ENCODE data around the gene PLPP1. TPM values are rescaled to one million over a fixed set of nuclear protein-coding genes. Genes with fewer than 3 reads are reported as not detected.

The PLPP1 gene
- polyA plus RNA-seq, 1 of the 3 experiments (the other 2 are of a cell fraction) = 32.8 TPM

DNA sequence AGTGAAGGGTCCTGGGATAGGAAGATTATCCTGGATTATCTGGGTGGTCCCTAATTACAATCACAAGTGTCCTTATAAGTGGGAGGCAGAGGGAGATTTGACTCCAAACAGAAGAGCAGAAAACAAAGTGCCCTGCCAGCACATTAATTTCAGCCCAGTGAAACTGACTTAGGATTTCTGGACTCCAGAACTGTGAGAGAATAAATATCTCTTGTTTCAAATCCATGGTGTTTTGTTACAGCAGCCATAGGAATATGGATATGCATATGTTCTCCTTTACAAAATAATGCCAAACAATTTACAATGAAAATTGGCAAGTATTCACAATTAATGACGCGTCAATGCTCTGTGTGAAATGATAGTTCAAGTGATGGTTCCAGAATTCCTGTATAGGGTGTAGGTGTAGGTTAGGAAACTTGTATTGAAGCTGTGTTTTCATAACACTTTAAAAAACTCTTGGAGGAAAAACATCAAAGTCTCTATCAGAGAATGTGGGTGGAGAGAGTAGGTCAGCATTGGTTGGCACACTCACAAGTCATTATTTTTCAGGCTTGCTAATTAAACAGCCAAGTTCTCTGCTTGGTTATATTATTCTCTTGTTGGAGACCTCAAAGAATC is 19.9 kb upstream of the PLPP1 start:
- Histone ChIP-seq H3K79me2 (ENCODE audit: insufficient read depth) (no peaks in the 10 kb centered on the region), H3K4me3 (ENCODE audit: low read depth in 2 of 2, low read length in 1 of 2) (no peak overlapping the region), H3K9me2 (no peaks in the 10 kb centered on the region), H3K9me3 (no peaks in the 10 kb centered on the region), H3K36me3 (replicated peaks in 1 of 2; ENCODE audit: control insufficient read depth in 1 of 2, insufficient read depth in 2 of 2, low read length in 1 of 2) (no peaks in the 10 kb centered on the region), H4K20me1 (ENCODE audit: insufficient read depth) (no peaks in the 10 kb centered on the region), H3K27ac (ENCODE audit: low read depth in 2 of 2, low read length in 1 of 2) (no peak overlapping the region), H3K9ac (no peak overlapping the region), H3K27me3 (ENCODE audit: insufficient read depth) (no peaks in the 10 kb centered on the region), H2AFZ (ENCODE audit: low read depth) (no peak overlapping the region), H3K4me1 (ENCODE audit: control insufficient read depth in 1 of 2, insufficient read depth in 2 of 2, low read depth in 1 of 2, low read length in 1 of 2) (no peaks in the 10 kb centered on the region), H3K4me2 (no peak overlapping the region), H3F3A (replicated peaks; ENCODE audit: insufficient read depth) (no peaks in the 10 kb centered on the region)
- WGBS (ENCODE audit: low lambda C conversion rate) = 87% methylated on average over 2 of the region's 2 CpGs
- POLR2A ChIA-PET = no interaction called here
- CTCF ChIA-PET = no interaction called here
- no peak for TF ChIP-seq RCOR1 (IDR thresholded peaks at IDR 0.05; ENCODE audit: low read length)
- TF ChIP-seq USF1 (IDR thresholded peaks at IDR 0.05; ENCODE audit: borderline replicate concordance, low read depth) = no peak
- TF ChIP-seq CHD2 (IDR thresholded peaks at IDR 0.05; ENCODE audit: low read length, partially characterized antibody) = no peak
- TF ChIP-seq, protein P1, sequence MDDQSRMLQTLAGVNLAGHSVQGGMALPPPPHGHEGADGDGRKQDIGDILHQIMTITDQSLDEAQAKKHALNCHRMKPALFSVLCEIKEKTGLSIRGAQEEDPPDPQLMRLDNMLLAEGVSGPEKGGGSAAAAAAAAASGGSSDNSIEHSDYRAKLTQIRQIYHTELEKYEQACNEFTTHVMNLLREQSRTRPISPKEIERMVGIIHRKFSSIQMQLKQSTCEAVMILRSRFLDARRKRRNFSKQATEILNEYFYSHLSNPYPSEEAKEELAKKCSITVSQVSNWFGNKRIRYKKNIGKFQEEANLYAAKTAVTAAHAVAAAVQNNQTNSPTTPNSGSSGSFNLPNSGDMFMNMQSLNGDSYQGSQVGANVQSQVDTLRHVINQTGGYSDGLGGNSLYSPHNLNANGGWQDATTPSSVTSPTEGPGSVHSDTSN (IDR thresholded peaks at IDR 0.05) = no peak
- no peak for TF ChIP-seq FOXJ3 (CRISPR knock-in tag; IDR thresholded peaks at IDR 0.05)
- TF ChIP-seq TAF1 (IDR thresholded peaks at IDR 0.05; ENCODE audit: borderline replicate concordance, low read depth, low read length) = no peak
- no peak for TF ChIP-seq JUND (IDR thresholded peaks at IDR 0.05)
- no peak for TF ChIP-seq TCF12 (IDR thresholded peaks at IDR 0.05)
- no peak for TF ChIP-seq EP300 (IDR thresholded peaks at IDR 0.05; ENCODE audit: borderline replicate concordance in 1 of 2, low read depth in 1 of 2, low read length in 1 of 2)
- DNase-seq = no peak

DNA sequence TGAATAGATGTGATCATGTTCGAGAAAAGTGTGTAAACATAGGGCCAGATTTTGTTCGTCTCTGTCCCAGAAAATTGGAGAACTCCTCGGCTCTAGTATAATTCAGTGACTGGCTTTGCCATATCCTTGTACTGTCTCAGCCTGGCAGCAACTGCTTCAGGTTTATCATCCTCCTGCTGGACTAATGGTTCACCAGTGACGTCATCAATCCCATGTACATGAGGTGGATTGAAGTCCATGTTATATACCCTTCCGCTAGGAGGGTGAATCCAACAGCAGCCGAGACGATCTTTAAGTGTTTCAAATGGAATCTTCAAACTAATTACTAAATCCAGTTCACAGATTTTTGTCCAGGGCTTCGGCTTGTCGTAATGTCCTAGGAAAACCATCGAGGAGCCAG is 17.1 kb upstream of the PLPP1 start:
- H3K4me3 ChIP-seq (ENCODE audit: low read depth in 2 of 2, low read length in 1 of 2) = no peak overlapping the region

GRCh38 chr5:55551358-55551757 is 16.6 kb upstream of the PLPP1 start:
- no peaks in the 10 kb centered on the region for H3K79me2 ChIP-seq (ENCODE audit: insufficient read depth)
- H3K4me1 ChIP-seq (ENCODE audit: control insufficient read depth in 1 of 2, insufficient read depth in 2 of 2, low read depth in 1 of 2, low read length in 1 of 2) = no peaks in the 10 kb centered on the region
- no peaks in the 10 kb centered on the region for H4K20me1 ChIP-seq (ENCODE audit: insufficient read depth)
- H3K9me3 ChIP-seq = no peaks in the 10 kb centered on the region
- H3K36me3 ChIP-seq (replicated peaks in 1 of 2; ENCODE audit: control insufficient read depth in 1 of 2, insufficient read depth in 2 of 2, low read length in 1 of 2) = no peaks in the 10 kb centered on the region
- H3K4me2 ChIP-seq = no peak overlapping the region
- H3F3A ChIP-seq (replicated peaks; ENCODE audit: insufficient read depth) = no peaks in the 10 kb centered on the region
- DNase-seq = no peak
- no peak overlapping the region for H3K27ac ChIP-seq (ENCODE audit: low read depth in 2 of 2, low read length in 1 of 2)
- ChIA-PET CTCF (interaction anchor here (1.2 kb wide), 1 partner anchor 10 kb away, joined by 3 read pairs; no protein-coding TSS in a partner anchor), POLR2A (no interaction called here)
- H3K4me3 ChIP-seq (ENCODE audit: low read depth in 2 of 2, low read length in 1 of 2) = no peak overlapping the region
- no peak overlapping the region for H3K9ac ChIP-seq
- H3K27me3 ChIP-seq (ENCODE audit: insufficient read depth) = no peaks in the 10 kb centered on the region
- no peaks in the 10 kb centered on the region for H3K9me2 ChIP-seq
- no peak overlapping the region for H2AFZ ChIP-seq (ENCODE audit: low read depth)
- WGBS (ENCODE audit: low lambda C conversion rate) = 83% methylated on average over 7 of the region's 7 CpGs
- no peak for TF ChIP-seq MAX (IDR thresholded peaks at IDR 0.05; ENCODE audit: low read depth)
- no peak for TF ChIP-seq RFX5 (IDR thresholded peaks at IDR 0.05; ENCODE audit: low read length)
- TF ChIP-seq FOSL2 (IDR thresholded peaks at IDR 0.05; ENCODE audit: borderline replicate concordance, low read depth) = no peak
- TF ChIP-seq RXRA (IDR thresholded peaks at IDR 0.05; ENCODE audit: borderline replicate concordance, low read depth) = no peak
- TF ChIP-seq GABPA (IDR thresholded peaks at IDR 0.05; ENCODE audit: low read depth) = no peak
- no peak for TF ChIP-seq EZH2phosphoT487 (IDR thresholded peaks at IDR 0.05; ENCODE audit: borderline replicate concordance, low read depth)
- TF ChIP-seq, protein P2, sequence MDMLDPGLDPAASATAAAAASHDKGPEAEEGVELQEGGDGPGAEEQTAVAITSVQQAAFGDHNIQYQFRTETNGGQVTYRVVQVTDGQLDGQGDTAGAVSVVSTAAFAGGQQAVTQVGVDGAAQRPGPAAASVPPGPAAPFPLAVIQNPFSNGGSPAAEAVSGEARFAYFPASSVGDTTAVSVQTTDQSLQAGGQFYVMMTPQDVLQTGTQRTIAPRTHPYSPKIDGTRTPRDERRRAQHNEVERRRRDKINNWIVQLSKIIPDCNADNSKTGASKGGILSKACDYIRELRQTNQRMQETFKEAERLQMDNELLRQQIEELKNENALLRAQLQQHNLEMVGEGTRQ (IDR thresholded peaks at IDR 0.05; ENCODE audit: borderline replicate concordance, low read depth, low read length) = no peak
- TF ChIP-seq, protein P3, sequence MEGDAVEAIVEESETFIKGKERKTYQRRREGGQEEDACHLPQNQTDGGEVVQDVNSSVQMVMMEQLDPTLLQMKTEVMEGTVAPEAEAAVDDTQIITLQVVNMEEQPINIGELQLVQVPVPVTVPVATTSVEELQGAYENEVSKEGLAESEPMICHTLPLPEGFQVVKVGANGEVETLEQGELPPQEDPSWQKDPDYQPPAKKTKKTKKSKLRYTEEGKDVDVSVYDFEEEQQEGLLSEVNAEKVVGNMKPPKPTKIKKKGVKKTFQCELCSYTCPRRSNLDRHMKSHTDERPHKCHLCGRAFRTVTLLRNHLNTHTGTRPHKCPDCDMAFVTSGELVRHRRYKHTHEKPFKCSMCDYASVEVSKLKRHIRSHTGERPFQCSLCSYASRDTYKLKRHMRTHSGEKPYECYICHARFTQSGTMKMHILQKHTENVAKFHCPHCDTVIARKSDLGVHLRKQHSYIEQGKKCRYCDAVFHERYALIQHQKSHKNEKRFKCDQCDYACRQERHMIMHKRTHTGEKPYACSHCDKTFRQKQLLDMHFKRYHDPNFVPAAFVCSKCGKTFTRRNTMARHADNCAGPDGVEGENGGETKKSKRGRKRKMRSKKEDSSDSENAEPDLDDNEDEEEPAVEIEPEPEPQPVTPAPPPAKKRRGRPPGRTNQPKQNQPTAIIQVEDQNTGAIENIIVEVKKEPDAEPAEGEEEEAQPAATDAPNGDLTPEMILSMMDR (IDR thresholded peaks at IDR 0.05) = no peak

More for the DNA sequence above, 17.1 kb upstream of the PLPP1 start:
- H3K9ac ChIP-seq = no peak overlapping the region
- H3K9me2 ChIP-seq = no peaks in the 10 kb centered on the region
- H2AFZ ChIP-seq (ENCODE audit: low read depth) = no peak overlapping the region
- no peak for DNase-seq
- POLR2A ChIA-PET = no interaction called here
- no peaks in the 10 kb centered on the region for H4K20me1 ChIP-seq (ENCODE audit: insufficient read depth)
- H3K36me3 ChIP-seq (replicated peaks in 1 of 2; ENCODE audit: control insufficient read depth in 1 of 2, insufficient read depth in 2 of 2, low read length in 1 of 2) = no peaks in the 10 kb centered on the region
- H3K9me3 ChIP-seq = no peaks in the 10 kb centered on the region
- TF ChIP-seq RCOR1 (IDR thresholded peaks at IDR 0.05; ENCODE audit: low read length) = no peak
- no peak for TF ChIP-seq MXI1 (IDR thresholded peaks at IDR 0.05; ENCODE audit: low read depth, low read length)
- no peak for TF ChIP-seq TAF1 (IDR thresholded peaks at IDR 0.05; ENCODE audit: borderline replicate concordance, low read depth, low read length)
- TF ChIP-seq RFX5 (IDR thresholded peaks at IDR 0.05; ENCODE audit: low read length) = no peak
- no peaks in the 10 kb centered on the region for H3F3A ChIP-seq (replicated peaks; ENCODE audit: insufficient read depth)
- no peaks in the 10 kb centered on the region for H3K79me2 ChIP-seq (ENCODE audit: insufficient read depth)
- WGBS (ENCODE audit: low lambda C conversion rate) = 87% methylated on average over 10 of the region's 10 CpGs
- no peak overlapping the region for H3K27ac ChIP-seq (ENCODE audit: low read depth in 2 of 2, low read length in 1 of 2)
- no peaks in the 10 kb centered on the region for H3K4me1 ChIP-seq (ENCODE audit: control insufficient read depth in 1 of 2, insufficient read depth in 2 of 2, low read depth in 1 of 2, low read length in 1 of 2)
- CTCF ChIA-PET = no interaction called here
- H3K27me3 ChIP-seq (ENCODE audit: insufficient read depth) = no peaks in the 10 kb centered on the region
- no peak overlapping the region for H3K4me2 ChIP-seq

All from SK-N-SH (cell line).